Body of pancreas (tissue), 4 donors: ENCODE data around the gene DYRK3.

Experiments
- POLR2A ChIP-seq, 3 donors: fragments of 450-650 bp; IDR thresholded peaks; one replicate each; pipeline ENCODE4 v1.6.1; 2016; ENCODE audit warnings: antibody characterized with exemption in 3 of 3, mild to moderate bottlenecking in 2 of 3
- TF ChIP-seq, protein P1 (sequence below), 7 experiments: fragments of 450-650 bp in 4 of 7; fragments of 200-600 bp in 3 of 7; sonication (generic) in 3 of 7; IDR thresholded peaks; one replicate each; pipeline ENCODE4 v1.5.1; 2016 to 2019; ENCODE audit warnings: antibody characterized with exemption in 7 of 7

DNA sequence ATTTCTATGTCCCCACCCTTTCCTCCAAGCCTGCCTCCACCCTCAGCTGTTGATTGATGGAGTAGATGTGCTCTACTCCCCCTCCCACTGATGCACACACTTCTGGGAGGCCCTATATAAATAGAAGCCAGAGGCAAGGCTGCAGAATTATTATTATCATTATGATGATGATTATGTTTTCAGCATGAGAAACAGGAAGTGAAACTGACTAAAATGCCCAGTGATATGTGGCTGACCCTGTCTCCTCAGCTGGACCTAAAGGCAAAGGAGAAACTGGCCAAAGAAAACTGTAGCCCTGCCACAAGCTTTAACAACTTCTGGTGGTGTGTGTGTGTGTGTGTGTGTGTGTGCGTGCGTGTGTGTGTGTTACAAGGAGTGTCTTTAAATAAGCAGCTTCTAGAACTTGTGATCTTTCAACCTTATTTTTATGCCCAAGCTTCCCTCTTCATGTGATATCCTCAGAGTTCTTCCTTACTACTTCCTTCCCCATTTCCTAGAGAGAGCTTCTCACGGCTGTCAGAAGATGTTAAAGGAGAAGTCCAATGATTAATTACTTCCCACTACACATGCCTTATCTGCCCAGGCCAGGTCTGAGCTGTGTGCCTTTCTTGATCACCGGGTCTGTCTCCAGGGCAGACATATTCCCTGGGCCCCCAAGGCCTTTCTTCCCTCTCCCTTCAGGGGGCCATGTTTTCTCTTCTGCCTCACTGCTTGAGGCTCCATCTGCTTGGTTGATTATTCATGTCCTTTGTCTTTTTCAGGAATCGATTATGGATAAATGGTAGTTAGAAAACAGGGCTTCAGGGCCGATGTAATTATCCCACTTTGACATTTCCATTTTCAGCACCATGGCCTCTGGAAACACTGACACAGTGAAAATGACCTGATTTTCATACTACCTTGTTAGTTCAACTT is 37.8 kb downstream of the DYRK3 start:
- TF ChIP-seq, protein P1, sequence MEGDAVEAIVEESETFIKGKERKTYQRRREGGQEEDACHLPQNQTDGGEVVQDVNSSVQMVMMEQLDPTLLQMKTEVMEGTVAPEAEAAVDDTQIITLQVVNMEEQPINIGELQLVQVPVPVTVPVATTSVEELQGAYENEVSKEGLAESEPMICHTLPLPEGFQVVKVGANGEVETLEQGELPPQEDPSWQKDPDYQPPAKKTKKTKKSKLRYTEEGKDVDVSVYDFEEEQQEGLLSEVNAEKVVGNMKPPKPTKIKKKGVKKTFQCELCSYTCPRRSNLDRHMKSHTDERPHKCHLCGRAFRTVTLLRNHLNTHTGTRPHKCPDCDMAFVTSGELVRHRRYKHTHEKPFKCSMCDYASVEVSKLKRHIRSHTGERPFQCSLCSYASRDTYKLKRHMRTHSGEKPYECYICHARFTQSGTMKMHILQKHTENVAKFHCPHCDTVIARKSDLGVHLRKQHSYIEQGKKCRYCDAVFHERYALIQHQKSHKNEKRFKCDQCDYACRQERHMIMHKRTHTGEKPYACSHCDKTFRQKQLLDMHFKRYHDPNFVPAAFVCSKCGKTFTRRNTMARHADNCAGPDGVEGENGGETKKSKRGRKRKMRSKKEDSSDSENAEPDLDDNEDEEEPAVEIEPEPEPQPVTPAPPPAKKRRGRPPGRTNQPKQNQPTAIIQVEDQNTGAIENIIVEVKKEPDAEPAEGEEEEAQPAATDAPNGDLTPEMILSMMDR (IDR thresholded peaks at IDR 0.05): no peak
- TF ChIP-seq POLR2A (IDR thresholded peaks at IDR 0.05): no peak
